ENCODE data around the gene MYCBP2.

DNA sequence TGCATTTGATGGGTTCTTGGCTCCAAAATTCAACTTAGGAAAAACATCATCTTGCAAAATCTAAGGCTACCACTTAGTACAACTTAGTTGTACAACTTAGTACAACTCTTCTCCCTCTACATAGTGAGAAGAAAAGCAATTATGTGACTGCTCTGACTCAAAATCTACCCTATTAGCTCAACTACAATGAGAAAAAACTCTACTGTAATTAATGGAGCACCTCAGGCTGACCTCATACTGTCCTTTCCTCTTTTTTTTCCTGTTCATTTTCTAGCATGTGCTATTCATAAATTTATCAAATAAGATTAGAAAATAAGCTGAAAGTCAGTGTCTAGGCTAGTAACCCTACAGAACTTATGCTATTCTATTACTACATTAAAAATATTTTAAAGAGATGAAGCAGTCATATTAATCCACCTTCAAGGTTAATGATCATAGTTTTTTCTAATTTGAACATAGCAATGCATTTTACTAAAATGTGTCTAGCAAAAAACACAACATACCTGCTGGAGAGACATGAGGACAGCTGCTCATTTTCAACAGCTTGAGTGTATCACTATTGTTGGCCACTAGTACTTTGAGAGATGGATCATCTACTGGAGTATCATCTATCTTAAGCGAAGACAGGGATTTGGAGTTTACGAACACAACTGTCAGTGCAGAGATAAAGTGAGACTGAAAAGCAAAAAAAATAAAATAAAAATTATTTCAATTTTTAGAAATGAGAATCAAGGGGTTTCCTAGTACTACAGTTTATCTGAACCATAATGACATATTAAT lies 311.8 kb downstream of the MYCBP2 start:
- TF ChIP-seq, protein P1, sequence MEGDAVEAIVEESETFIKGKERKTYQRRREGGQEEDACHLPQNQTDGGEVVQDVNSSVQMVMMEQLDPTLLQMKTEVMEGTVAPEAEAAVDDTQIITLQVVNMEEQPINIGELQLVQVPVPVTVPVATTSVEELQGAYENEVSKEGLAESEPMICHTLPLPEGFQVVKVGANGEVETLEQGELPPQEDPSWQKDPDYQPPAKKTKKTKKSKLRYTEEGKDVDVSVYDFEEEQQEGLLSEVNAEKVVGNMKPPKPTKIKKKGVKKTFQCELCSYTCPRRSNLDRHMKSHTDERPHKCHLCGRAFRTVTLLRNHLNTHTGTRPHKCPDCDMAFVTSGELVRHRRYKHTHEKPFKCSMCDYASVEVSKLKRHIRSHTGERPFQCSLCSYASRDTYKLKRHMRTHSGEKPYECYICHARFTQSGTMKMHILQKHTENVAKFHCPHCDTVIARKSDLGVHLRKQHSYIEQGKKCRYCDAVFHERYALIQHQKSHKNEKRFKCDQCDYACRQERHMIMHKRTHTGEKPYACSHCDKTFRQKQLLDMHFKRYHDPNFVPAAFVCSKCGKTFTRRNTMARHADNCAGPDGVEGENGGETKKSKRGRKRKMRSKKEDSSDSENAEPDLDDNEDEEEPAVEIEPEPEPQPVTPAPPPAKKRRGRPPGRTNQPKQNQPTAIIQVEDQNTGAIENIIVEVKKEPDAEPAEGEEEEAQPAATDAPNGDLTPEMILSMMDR (IDR thresholded peaks at IDR 0.05): no peak
- TF ChIP-seq SMC3 (IDR thresholded peaks at IDR 0.05) (no peak), POLR2AphosphoS2 (conservative IDR thresholded peaks at IDR 0.05; ENCODE audit: low read length) (no peak), RCOR1 (IDR thresholded peaks at IDR 0.05; ENCODE audit: low read depth, low read length) (no peak), EP300 (IDR thresholded peaks at IDR 0.05) (no peak), POLR2A (IDR thresholded peaks at IDR 0.05; ENCODE audit: low read length) (no peak), JUN (IDR thresholded peaks at IDR 0.05) (no peak), MYC (IDR thresholded peaks at IDR 0.05; ENCODE audit: borderline replicate concordance, low read length) (no peak)
